AG20443 (cell line): ENCODE results near the gene PHF13.

ENCODE experiments used
- DNase-seq: peaks from one replicate; pipeline ENCODE4 v3.0.0; 2012; ENCODE audit warnings: low spot score, mixed read lengths

The PHF13 gene

GRCh38 chr1:6602669-6603237, 10.8 kb upstream of the PHF13 start, which contains the start of gene KLHL21:
KLHL21 (minus strand) TSS chr1:6602869; CDS start chr1:6602817, 52 bp downstream.
- DNase-seq = peak; percentile 95

- DNase-seq = peak; percentile 62
Observed at GRCh38 chr1:6603238-6603914, 10.2 kb upstream of the PHF13 start.

- peak; percentile 76 for DNase-seq
Observed at GRCh38 chr1:6603915-6604558, 9.5 kb upstream of the PHF13 start.

GRCh38 chr1:6612641-6613360, 730 bp upstream of the PHF13 start:
- peak; percentile 88 for DNase-seq

- DNase-seq = peak; percentile 72
Observed at GRCh38 chr1:6614019-6614928, 743 bp downstream of the PHF13 start.

- DNase-seq = peak; percentile 30
Observed at GRCh38 chr1:6614929-6615785, 1.6 kb downstream of the PHF13 start.

- no peak for DNase-seq
Observed at GRCh38 chr1:6619045-6619444, 5.5 kb downstream of the PHF13 start.

- no peak for DNase-seq
Observed at GRCh38 chr1:6621429-6622391, 8.2 kb downstream of the PHF13 start.

GRCh38 chr1:6622396-6623152, 9.0 kb downstream of the PHF13 start:
- DNase-seq = no peak

- DNase-seq = no peak
Observed at GRCh38 chr1:6623269-6623965, 9.9 kb downstream of the PHF13 start.

- DNase-seq = peak; percentile 95
Observed at GRCh38 chr1:6624710-6625583, 11.4 kb downstream of the PHF13 start, which contains the start of gene THAP3. THAP3 (plus strand) TSS chr1:6624868; CDS start chr1:6625219, 351 bp downstream.

- peak; percentile 76 for DNase-seq
Observed at GRCh38 chr1:6625584-6626149, 12.1 kb downstream of the PHF13 start.

- no peak for DNase-seq
Observed at GRCh38 chr1:6627031-6627430, 13.5 kb downstream of the PHF13 start.

GRCh38 chr1:6627841-6628545, 14.5 kb downstream of the PHF13 start:
- DNase-seq = no peak

- no peak for DNase-seq
Observed at GRCh38 chr1:6628971-6629479, 15.5 kb downstream of the PHF13 start.

GRCh38 chr1:6630027-6630426, 16.5 kb downstream of the PHF13 start:
- no peak for DNase-seq
